Colonic mucosa (tissue), 4 donors: ENCODE measurements around the gene USP7. TPM values are rescaled to one million over a fixed set of nuclear protein-coding genes. Genes with fewer than 3 reads are reported as not detected.

Experiments used
- DNase-seq: peaks from one replicate; pipeline ENCODE4 v3.0.0-alpha.2; 2020
- H3K27ac ChIP-seq: fragments of 200-600 bp; one replicate; pipeline ENCODE4 v1.8.0; 2021
- H3K27me3 ChIP-seq: fragments of 200-600 bp; one replicate; pipeline ENCODE4 v1.8.0; 2021
- H3K36me3 ChIP-seq: fragments of 200-600 bp; one replicate; pipeline ENCODE4 v1.8.0; 2021
- H3K4me1 ChIP-seq: fragments of 200-600 bp; one replicate; pipeline ENCODE4 v1.8.0; 2021; ENCODE audit warnings: mild to moderate bottlenecking
- H3K4me3 ChIP-seq: fragments of 200-600 bp; one replicate; pipeline ENCODE4 v1.8.0; 2021
- H3K9ac ChIP-seq, 2 donors: one replicate each; pipeline ENCODE4 v1.7.0; 2013; ENCODE audit warnings: control low read depth in 2 of 2, low read depth in 2 of 2, low read length in 2 of 2
- H3K9me3 ChIP-seq: fragments of 200-600 bp; one replicate; pipeline ENCODE4 v1.8.0; 2021
- CTCF ChIP-seq: fragments of 200-600 bp; IDR thresholded peaks from one replicate; pipeline ENCODE4 v1.8.0; 2022; ENCODE audit warnings: antibody characterized with exemption, mild to moderate bottlenecking
- intact Hi-C: fragments of 100-400 bp; cut with DNase I; formaldehyde crosslinking; loops from one replicate; pipeline ENCODE4 v1.14.1; 2022
- total RNA-seq, 2 donors: library from RNA; stranded (reverse); fragmentation: NEBNext Ultra II Directional in 1 of 2; extraction: Animal tissue kit (Norgen Biotek cat#: 25700) in 1 of 2; gene quantifications; one replicate each; pipeline ENCODE4 v1.2.1, GENCODE V29; 2021
- donor health status: healthy.
- donor health status: DM: no; HTN: no; CAD: no.
- donor health status: DM: no; HTN: no; CAD: no.

The USP7 gene
- total RNA-seq, 2 donors from 2014 or later = 147 to 176 TPM

DNA sequence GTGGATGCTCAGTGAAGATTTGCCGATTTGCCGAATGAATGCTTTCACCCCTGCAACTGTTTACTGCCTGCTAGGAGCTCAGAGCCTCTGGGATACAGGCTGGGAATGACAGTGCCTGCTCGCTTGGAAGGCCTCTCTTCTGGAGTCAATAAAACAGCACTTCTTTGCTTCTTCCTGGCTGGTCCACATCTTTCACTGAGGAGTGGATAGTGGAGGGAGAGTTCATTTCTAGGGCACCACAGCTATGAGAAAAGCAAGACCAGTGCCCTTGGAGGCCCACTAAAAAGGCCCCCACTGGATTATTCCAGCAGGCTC is 3.1 kb upstream of the USP7 start:
- DNase-seq = no peak
- no peak overlapping the region for H3K4me3 ChIP-seq
- no peak for TF ChIP-seq CTCF
- H3K9ac ChIP-seq = peak overlapping the region in 1 of 2 donors; percentile 19
- no peaks in the 10 kb centered on the region for H3K9me3 ChIP-seq
- H3K27ac ChIP-seq = peak overlapping the region; percentile 24
- no peaks in the 10 kb centered on the region for H3K36me3 ChIP-seq
- no peaks in the 10 kb centered on the region for H3K4me1 ChIP-seq
- H3K27me3 ChIP-seq = no peaks in the 10 kb centered on the region
- intact Hi-C loops = no loop called here

DNA sequence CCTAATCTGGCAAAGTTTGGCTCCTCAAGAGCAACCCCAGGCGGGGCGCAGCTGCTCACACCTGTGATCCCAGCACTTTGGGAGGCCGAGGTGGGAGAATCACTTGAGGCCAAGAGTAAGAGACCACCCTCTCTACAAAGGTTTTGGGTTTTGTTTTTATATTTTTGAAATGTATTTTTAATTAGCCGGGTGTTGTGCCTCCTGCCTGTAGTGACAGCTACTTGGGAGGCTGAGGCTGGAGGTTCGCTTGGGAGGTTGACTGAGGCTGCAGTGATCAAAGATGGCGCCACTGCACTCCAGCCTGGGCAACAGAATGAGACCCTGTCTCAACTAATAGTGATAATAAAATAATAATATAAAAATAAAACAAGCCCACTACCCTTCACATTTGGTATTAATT is 756 bp upstream of the USP7 start:
- Histone ChIP-seq H3K27ac (peak overlapping the region; percentile 72), H3K9ac (peak overlapping the region; percentile 75 to 79), H3K27me3 (no peaks in the 10 kb centered on the region), H3K4me1 (peaks cover 12% of the 10 kb centered on the region), H3K36me3 (no peaks in the 10 kb centered on the region), H3K9me3 (no peaks in the 10 kb centered on the region), H3K4me3 (peak overlapping the region; percentile 58)
- no peak for DNase-seq
- intact Hi-C loops = no loop called here
- TF ChIP-seq CTCF = no peak

- Histone ChIP-seq H3K4me1 (peaks cover 23% of the 10 kb centered on the region), H3K9me3 (no peaks in the 10 kb centered on the region), H3K4me3 (peak overlapping the region; percentile 71), H3K9ac (peak overlapping the region; percentile 90 to 92), H3K27ac (peak overlapping the region; percentile 59), H3K27me3 (no peaks in the 10 kb centered on the region), H3K36me3 (no peaks in the 10 kb centered on the region)
- intact Hi-C loops = no loop called here
- DNase-seq = no peak
- no peak for TF ChIP-seq CTCF
Measured at GRCh38 chr16:8963010-8963820, 491 bp downstream of the USP7 start.

GRCh38 chr16:8962393-8963009 is 1.2 kb downstream of the USP7 start:
- Histone ChIP-seq H3K9me3 (no peaks in the 10 kb centered on the region), H3K27ac (peak overlapping the region; percentile 59), H3K27me3 (no peaks in the 10 kb centered on the region), H3K4me3 (peak overlapping the region; percentile 71), H3K4me1 (peaks cover 31% of the 10 kb centered on the region), H3K9ac (peak overlapping the region; percentile 90 to 92), H3K36me3 (no peaks in the 10 kb centered on the region)
- no peak for TF ChIP-seq CTCF
- intact Hi-C loops = no loop called here
- DNase-seq = peak; percentile 56

GRCh38 chr16:8961811-8962390 is 1.8 kb downstream of the USP7 start:
- intact Hi-C loops = no loop called here
- DNase-seq = no peak
- peak overlapping the region; percentile 71 for H3K4me3 ChIP-seq
- no peaks in the 10 kb centered on the region for H3K27me3 ChIP-seq
- H3K36me3 ChIP-seq = no peaks in the 10 kb centered on the region
- H3K4me1 ChIP-seq = peaks cover 35% of the 10 kb centered on the region
- H3K9me3 ChIP-seq = no peaks in the 10 kb centered on the region
- no peak for TF ChIP-seq CTCF
- H3K9ac ChIP-seq = peak overlapping the region; percentile 90 to 92
- H3K27ac ChIP-seq = peak overlapping the region; percentile 59
